Body of pancreas (tissue), 4 donors: ENCODE measurements around the gene WDR37. TPM values are rescaled to one million over a fixed set of nuclear protein-coding genes. Genes with fewer than 3 reads are reported as not detected.

Source experiments
- ATAC-seq: fragments of 150-250 bp; one replicate; pipeline ENCODE4 v1.9.1; 2016
- DNase-seq, 4 donors: peaks; one replicate each; pipeline ENCODE4 v3.0.0-alpha.2; 2019
- H3K27ac ChIP-seq, 4 donors: fragments of 200-600 bp; sonication (generic); 1 replicate in 3 of 4; 2 replicates in 1 of 4; pipeline versions ENCODE4 v1.5.1 to v1.6.1; 2016 to 2019; ENCODE audit warnings: mild to moderate bottlenecking in 1 of 4, mixed read lengths in 1 of 4, moderate library complexity in 1 of 4
- H3K27me3 ChIP-seq, 2 donors: fragments of 200-600 bp; sonication (generic); one replicate each; pipeline ENCODE4 v1.6.0; 2016; ENCODE audit warnings: mild to moderate bottlenecking in 1 of 2
- H3K36me3 ChIP-seq, 2 donors: fragments of 200-600 bp; sonication (generic); replicated peaks in 1 of 2; 2 replicates each; pipeline ENCODE4 v1.5.1; 2016; ENCODE audit warnings: low read depth in 2 of 2; ENCODE audit not compliant: insufficient read depth in 1 of 2
- H3K4me1 ChIP-seq: fragments of 200-600 bp; sonication (generic); one replicate; pipeline ENCODE4 v1.6.0; 2016
- H3K4me3 ChIP-seq, 2 donors: fragments of 200-600 bp; sonication (generic); 1 replicate in 1 of 2; 2 replicates in 1 of 2; pipeline ENCODE4 v1.5.1; 2016 to 2019
- H3K9me3 ChIP-seq, 3 donors: fragments of 200-600 bp; sonication (generic); 1 replicate in 2 of 3; 2 replicates in 1 of 3; pipeline ENCODE4 v1.5.1; 2016
- POLR2A ChIP-seq, 3 donors: fragments of 450-650 bp; IDR thresholded peaks; one replicate each; pipeline ENCODE4 v1.6.1; 2016; ENCODE audit warnings: antibody characterized with exemption in 3 of 3, mild to moderate bottlenecking in 2 of 3
- WGBS, 2 donors: methylation state at CpG; one replicate each; pipeline ENCODE4 v1.1.5; 2017; 5-methylcytosine and 5-hydroxymethylcytosine counted together
- intact Hi-C: fragments of 100-400 bp; cut with DNase I; formaldehyde crosslinking; loops from one replicate; pipeline ENCODE4 v1.15.1; 2023
- total RNA-seq, 2 donors: library from RNA; depleted of rRNA; stranded (reverse); fragments of >200 nt; gene quantifications; one replicate each; pipeline ENCODE4 v1.1.0, GENCODE V29; 2016
- TF ChIP-seq, protein P1 (sequence below), 7 experiments: fragments of 450-650 bp in 4 of 7; fragments of 200-600 bp in 3 of 7; sonication (generic) in 3 of 7; IDR thresholded peaks; one replicate each; pipeline ENCODE4 v1.5.1; 2016 to 2019; ENCODE audit warnings: antibody characterized with exemption in 7 of 7

Gene WDR37
- total RNA-seq, 2 donors from 2014 or later, result 9.9 to 14.3 TPM

DNA sequence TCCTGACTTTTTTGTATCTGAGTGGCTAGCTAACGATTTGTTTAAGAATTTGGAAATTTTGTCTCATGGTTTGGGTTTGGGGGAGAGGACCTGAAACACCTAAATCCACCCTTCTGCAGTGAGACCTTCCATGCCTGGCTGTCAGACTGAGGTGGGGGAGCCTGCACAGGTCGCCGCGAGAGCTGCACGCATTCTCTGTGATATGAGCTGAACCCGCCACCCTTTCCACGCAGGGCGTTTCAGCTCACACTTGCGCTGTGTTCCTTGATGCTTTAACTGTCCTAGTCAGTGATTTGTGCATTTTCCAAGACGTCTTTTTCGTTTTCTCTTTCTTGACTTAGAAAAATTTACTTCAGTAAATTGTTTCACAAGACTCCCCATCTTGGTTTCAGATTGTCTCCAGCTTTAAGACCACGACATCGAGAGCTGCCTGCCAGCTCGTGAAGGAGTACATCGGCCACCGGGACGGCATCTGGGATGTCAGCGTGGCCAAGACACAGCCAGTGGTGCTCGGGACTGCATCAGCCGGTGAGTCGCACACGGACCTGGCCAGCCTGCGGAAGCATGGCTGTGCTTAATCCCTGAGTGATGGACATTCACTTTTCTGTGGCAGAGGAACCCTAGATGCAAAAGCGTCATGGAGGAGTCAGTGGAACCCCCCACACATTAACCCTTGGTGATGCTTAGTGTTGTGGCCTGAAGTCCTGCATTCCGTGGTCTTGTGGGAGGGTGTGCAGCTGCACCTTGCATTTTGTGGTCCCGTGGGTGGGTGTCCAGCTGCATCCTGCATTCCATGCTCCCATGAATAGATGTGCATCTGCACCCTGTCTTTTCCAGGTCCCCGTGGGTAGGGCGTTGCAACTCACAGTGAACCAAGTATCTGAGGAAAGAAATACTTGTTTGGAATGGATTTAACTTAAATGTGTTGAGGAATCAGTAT is 28.1 kb downstream of the WDR37 start:
- peaks cover 8 to 53% of the 10 kb centered on the region in 2 donors for H3K36me3 ChIP-seq
- WGBS, 2 donors, result 92 to 93% methylated on average over 28 of the region's 28 CpGs
- ATAC-seq (no peak), DNase-seq (no peak)
- TF ChIP-seq, protein P1, sequence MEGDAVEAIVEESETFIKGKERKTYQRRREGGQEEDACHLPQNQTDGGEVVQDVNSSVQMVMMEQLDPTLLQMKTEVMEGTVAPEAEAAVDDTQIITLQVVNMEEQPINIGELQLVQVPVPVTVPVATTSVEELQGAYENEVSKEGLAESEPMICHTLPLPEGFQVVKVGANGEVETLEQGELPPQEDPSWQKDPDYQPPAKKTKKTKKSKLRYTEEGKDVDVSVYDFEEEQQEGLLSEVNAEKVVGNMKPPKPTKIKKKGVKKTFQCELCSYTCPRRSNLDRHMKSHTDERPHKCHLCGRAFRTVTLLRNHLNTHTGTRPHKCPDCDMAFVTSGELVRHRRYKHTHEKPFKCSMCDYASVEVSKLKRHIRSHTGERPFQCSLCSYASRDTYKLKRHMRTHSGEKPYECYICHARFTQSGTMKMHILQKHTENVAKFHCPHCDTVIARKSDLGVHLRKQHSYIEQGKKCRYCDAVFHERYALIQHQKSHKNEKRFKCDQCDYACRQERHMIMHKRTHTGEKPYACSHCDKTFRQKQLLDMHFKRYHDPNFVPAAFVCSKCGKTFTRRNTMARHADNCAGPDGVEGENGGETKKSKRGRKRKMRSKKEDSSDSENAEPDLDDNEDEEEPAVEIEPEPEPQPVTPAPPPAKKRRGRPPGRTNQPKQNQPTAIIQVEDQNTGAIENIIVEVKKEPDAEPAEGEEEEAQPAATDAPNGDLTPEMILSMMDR (IDR thresholded peaks at IDR 0.05), result no peak
- no peak for TF ChIP-seq POLR2A (IDR thresholded peaks at IDR 0.05)
- H3K27me3 ChIP-seq, result no peaks in the 10 kb centered on the region
- H3K27ac ChIP-seq, result no peak overlapping the region
- no peaks in the 10 kb centered on the region for H3K9me3 ChIP-seq
- no peaks in the 10 kb centered on the region for H3K4me1 ChIP-seq
- intact Hi-C loops, result no loop called here
- H3K4me3 ChIP-seq, result no peak overlapping the region

DNA sequence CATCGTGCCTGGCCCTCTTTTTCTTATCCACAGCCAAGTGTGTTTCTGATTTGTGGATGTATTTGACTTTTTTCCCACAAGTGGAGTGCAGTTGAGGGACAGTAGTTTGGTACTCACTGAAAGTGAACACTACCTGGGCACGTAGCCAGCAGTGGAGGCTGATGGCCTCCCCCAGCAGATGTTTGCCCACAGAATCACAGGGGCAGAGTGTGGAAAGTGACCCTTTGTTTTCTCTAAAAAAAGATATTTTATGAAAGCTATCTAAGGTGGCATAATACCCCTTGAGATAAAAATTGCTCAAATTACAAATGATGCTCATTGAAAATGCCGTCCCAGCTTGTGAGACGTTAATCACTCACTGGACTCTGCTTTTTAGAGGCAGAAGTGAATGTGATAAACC is 29.1 kb downstream of the WDR37 start:
- TF ChIP-seq, protein P1 (IDR thresholded peaks at IDR 0.05), result no peak
- TF ChIP-seq POLR2A (IDR thresholded peaks at IDR 0.05), result no peak
- DNase-seq (peak in 1 of 4 donors; percentile 16), ATAC-seq (no peak)
- no peak overlapping the region for H3K4me3 ChIP-seq
- H3K27me3 ChIP-seq, result no peaks in the 10 kb centered on the region
- no peaks in the 10 kb centered on the region for H3K4me1 ChIP-seq
- 89 to 94% methylated on average over 4 of the region's 4 CpGs for WGBS, 2 donors
- H3K36me3 ChIP-seq, result peaks cover 8 to 47% of the 10 kb centered on the region in 2 donors
- H3K9me3 ChIP-seq, result no peaks in the 10 kb centered on the region
- no peak overlapping the region for H3K27ac ChIP-seq
- intact Hi-C loops, result no loop called here

DNA sequence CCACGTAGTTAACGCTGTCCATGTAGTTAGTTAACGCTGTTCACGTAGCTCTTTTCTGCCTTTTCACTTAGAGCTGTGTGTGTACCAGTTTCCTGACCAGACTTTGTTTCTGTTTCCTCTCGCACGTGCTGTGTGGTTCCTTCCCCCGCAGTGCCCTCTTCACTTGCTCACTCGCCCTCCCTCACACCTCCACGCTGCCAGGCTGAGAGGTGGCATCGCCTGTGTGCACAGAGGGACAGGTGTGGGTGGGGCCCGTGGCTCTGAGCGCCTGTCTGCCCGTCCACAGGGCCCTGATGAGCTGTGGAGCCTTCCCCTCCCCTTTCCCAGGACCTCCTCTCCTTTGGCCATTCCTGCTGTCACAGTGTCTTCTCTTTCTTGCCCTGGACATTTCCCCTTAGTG is 30.6 kb downstream of the WDR37 start:
- no peak for DNase-seq
- ATAC-seq, result no peak
- no peaks in the 10 kb centered on the region for H3K4me1 ChIP-seq
- TF ChIP-seq, protein P1 (IDR thresholded peaks at IDR 0.05), result no peak
- TF ChIP-seq POLR2A (IDR thresholded peaks at IDR 0.05), result no peak
- peaks cover 8 to 39% of the 10 kb centered on the region in 2 donors for H3K36me3 ChIP-seq
- intact Hi-C loops, result no loop called here
- 81 to 89% methylated on average over 13 of the region's 13 CpGs for WGBS, 2 donors
- H3K9me3 ChIP-seq, result no peaks in the 10 kb centered on the region
- H3K4me3 ChIP-seq, result no peak overlapping the region
- H3K27me3 ChIP-seq, result no peaks in the 10 kb centered on the region
- H3K27ac ChIP-seq, result no peak overlapping the region

DNA sequence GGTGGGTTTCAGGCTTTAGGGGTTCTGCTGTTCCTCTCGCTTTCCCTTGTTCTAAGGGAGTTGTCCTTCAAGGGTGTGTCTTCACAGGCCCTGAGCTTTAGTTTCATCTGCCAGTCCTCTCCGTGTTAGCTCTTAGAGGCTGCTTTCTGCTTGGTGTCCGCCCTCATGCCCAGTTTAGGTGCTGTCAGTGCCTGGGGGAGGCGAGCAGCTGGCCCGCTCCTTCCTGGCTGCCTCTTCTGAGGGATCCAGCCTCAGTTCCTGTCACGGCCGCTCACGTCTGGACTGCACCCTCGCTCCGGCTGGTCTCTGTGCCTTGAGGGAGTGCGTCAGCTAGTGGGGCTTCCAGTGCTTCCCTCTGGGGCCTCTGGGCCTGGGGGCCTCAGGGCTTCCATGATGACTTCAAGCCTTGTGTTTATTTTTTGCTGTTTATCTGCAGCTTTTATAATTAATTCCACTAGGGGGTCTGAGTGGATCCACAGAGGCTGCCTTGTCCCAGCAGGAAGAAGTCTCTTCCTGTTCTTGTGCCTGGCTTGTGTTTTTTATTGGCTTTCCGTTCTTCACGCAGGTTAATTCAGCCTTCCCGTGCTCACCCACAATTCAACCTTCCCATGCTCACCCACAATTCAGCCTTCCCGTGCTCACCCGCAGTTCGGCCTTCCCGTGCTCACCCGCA is 33.0 kb downstream of the WDR37 start:
- H3K4me1 ChIP-seq, result no peaks in the 10 kb centered on the region
- no peak for ATAC-seq
- no peak for DNase-seq
- no peak for TF ChIP-seq POLR2A (IDR thresholded peaks at IDR 0.05)
- TF ChIP-seq, protein P1 (IDR thresholded peaks at IDR 0.05), result no peak
- H3K4me3 ChIP-seq, result no peak overlapping the region
- intact Hi-C loops, result no loop called here
- H3K27ac ChIP-seq, result no peak overlapping the region
- peaks cover 8 to 28% of the 10 kb centered on the region in 2 donors for H3K36me3 ChIP-seq
- H3K9me3 ChIP-seq, result no peaks in the 10 kb centered on the region
- no peaks in the 10 kb centered on the region for H3K27me3 ChIP-seq
- WGBS, 2 donors, result 85 to 89% methylated on average over 17 to 19 of the region's 19 CpGs
